GM18868 (cell line): ENCODE measurements around the gene BORCS8.

ENCODE experiments used
- ATAC-seq: cut with Tn5 transposase; IDR thresholded peaks from one replicate; pipeline ENCODE4 v1.9.1; 2021; ENCODE audit warnings: mild to moderate bottlenecking, moderate library complexity; ENCODE audit not compliant: unreplicated experiment

The BORCS8 gene

DNA sequence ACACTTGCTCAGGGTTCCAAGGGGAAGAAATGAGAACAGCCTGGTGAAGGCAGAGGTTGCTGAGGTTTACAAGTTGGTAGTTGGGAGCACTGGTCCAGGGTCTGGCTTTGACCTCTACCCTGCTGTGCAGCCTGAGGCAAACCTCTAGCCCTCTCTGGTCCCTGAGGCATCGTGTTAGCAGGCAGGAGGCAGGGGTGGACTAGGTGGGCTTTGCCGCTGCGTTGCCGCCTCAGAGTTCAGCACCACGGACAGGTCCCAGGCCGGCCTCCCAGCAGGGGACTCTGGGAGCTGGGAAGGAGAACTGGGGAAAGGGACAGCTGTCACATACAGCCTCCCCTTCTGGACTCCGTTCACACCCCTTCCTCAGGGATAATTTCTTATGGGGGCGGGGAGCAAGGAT lies 22.9 kb upstream of the BORCS8 start:
- no peak for ATAC-seq

- no peak for ATAC-seq
Measured at GRCh38 chr19:19214159-19214490, 22.2 kb upstream of the BORCS8 start.

DNA sequence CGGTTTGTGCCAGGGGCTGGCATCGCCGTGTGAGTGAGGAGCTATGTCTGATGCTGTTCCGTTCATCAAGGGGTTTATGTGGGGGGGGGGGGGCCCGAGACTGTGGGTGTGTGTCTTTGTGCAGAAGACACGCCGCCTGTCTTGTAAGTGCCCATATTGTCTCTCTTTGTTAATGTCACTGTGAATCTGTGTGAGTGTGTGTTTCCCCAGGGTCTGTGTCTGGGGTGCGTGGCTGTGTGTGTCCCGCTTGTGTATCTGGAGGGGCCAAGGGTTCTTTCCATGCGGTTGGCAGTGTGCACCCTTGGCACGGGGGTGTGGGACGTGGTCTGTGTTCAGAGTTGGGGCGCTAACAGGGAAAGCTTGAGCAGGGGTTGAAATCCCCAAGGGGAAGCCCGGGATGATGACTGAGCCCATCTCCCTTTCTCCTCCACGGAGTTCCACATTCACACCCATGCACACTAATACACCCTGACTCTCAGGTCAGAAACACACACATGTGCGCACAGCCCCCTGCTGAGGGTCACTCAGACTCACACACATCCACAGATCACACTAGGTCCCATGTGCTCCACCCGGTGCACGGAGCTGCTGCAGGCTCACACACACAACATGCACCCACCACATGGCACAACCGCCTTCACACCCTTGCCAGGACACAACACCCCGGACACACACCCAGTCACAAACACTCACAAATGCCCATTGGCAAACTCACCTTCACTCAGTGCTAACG lies 21.6 kb upstream of the BORCS8 start:
- ATAC-seq, result no peak

GRCh38 chr19:19212916-19213315 lies 21.0 kb upstream of the BORCS8 start:
- no peak for ATAC-seq

GRCh38 chr19:19211499-19212420 lies 19.8 kb upstream of the BORCS8 start, which contains the start of gene NCAN:
Gene NCAN, plus strand, starts transcription at chr19:19211958. Its CDS starts 4,996 bp downstream, at chr19:19216954.
- no peak for ATAC-seq

GRCh38 chr19:19209372-19209771 lies 17.4 kb upstream of the BORCS8 start:
- no peak for ATAC-seq

DNA sequence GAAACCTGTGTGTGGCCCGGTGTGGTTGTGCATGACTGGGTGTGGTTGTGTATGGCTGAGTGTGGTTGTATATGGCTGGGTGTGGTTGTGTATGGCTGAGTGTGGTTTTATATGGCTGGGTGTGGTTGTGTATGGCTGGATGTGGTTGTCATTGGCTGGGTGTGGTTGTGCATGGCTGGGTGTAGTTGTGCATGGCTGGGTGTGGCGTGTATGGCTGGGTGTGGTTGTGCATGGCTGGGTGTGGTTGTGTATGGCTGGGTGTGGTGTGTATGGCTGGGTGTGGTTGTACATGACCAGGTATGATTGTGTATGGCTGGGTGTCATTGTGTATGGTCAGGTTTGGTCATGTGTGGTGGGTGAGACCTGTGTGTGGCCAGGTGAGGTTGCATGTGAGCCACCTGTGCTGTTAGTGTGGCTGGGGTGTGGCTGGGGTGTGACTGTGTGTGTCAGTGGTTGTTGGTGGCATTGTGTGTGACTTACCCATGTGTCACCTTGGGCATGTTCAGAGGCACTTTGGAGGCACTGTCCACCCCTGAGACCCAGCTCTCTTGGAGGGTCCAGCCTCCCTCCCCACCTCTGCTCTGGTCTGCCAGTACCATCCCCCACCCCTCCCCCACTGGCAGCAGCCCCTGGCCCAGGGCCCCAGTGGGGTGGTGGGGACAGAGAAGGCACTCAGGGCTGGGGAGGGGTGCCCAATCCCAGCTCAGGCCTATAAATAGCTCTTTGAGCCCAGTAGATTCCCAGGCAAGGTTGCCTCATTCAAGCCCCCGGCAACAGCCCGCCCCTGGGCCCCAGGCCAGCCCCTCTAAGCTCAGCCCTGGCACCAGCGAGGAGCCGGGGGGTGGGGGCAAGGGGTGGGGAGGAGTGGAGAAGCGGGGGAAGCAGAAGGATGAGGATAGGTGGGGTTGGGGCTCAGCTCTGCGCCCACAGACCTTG lies 16.0 kb upstream of the BORCS8 start:
- ATAC-seq, result no peak

DNA sequence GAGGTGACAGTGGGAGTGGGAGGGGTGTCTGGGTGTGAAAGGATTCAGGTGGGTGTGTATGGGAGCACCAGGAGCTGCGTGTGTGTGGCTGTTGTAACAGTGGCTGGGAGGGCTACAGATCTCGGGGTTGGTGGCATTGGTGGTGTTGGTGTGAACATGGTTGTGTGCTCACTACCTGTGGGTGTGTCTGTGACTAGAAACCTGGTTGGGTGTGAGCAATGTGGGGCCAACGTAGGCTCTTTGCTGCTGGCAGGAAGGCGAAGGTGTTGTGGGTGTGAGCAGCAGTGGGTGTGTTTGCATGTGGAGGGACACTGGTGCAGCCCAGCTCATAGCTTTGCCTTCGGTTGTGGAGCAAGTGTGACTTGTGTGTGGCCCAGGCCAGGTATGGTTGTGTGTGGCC lies 15.0 kb upstream of the BORCS8 start:
- ATAC-seq, result no peak

- ATAC-seq, result no peak
Measured at GRCh38 chr19:19205416-19206410, 13.8 kb upstream of the BORCS8 start.

- no peak for ATAC-seq
Measured at GRCh38 chr19:19204181-19204580, 12.2 kb upstream of the BORCS8 start.

DNA sequence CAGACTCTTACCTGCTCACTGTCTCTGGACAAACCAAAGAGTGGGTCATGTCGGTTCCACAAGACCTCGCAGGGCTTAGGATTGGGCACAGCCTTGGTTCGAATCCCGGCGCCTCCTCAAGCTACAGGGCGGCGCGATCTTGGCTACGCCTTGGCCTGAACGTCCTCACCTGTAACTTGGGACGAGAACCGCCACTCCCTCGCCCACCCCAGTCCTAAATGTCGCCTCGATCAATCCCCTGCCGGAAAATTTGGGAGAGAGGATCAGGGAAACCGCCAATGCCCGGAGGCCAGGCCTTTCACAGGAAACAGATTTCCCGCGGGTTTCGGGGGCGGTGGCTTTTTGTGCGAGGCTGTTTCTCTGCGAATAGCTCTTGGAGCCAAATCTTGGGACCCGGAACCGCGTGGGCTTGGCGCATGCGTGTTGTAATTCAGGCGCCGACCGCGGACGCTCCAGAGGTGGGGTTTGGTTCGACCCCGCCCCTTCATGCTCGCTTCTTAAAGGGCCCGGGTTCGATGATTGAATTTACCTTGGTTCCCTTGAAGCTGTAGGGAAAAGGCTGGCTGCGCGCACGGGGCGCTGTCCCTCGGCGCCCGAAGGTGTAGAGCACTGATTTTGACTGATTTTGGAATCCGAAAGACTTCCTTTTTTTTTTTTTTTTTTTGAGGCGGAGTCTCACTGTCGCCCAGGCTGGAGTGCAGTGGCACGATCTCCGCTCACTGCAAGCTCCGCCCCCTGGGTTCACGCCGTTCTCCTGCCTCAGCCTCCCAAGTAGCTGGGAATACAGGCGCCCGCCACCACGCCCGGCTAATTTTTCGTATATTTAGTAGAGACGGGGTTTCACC lies 11.3 kb upstream of the BORCS8 start, which contains the start of gene NR2C2AP:
NR2C2AP (minus strand) TSS at position 403 of the 845 bp plus-strand sequence; CDS start at position 49, 354 bp downstream.
- ATAC-seq, result peak; percentile 75

DNA sequence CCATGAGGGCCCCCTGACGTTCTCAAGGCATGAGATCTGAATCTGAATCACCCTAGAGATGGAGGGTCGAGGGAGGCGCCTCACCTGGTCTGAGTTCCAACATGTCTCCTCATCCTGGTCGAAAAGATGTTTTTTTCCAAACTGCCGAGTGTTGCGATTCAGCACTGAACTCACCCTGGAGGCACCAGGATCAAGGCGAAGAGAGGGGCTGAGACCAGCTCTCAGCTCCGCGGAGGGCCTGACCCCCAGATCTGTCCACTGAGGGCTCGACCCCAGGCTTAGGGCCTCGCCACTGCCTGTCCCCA lies 10.7 kb upstream of the BORCS8 start:
- no peak for ATAC-seq

DNA sequence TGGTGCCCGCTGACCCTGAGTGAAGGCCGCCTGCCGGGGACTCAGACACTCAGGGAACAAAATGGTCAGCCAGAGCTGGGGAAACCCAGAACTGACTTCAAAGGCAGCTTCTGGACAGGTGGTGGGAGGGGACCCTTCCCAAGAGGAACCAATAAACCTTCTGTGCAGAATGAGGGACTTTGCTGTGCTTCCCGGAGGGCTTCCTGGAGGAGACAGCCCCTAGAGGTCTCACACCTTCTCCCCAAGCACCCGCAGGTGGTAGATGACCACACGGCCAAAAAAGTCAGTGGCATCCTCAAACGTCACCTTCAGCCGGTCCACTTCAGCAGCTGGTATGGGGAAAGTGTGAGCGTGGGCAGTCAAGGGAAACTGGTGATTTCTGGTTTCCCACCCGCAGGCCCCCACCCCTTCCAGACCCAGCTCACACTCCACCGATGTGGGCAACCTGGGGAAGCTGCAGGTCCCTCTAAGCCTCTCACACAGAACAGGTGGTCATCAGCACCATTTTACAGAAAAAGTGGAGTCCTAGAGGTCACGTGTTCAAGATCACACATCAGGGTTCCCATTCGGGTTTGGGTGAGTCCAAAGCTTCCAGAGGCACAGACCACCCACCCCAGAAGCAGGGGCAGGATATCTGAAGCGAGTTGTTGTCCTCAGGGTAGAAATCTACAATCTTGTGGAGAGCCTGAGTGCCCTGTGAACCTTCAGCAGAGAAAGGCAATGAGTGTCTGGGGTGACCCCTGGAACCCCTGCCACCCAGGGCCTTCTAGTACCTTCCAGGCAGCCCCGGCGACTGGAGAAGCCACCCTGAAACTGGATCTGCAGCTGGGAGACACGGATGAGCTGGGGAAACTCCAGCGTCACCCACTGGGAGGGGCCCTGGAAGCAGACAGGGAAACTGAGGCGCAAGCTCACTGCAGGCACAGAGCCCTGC lies 10.0 kb upstream of the BORCS8 start:
- no peak for ATAC-seq

GRCh38 chr19:19193926-19194325 lies 2.0 kb upstream of the BORCS8 start:
- no peak for ATAC-seq

DNA sequence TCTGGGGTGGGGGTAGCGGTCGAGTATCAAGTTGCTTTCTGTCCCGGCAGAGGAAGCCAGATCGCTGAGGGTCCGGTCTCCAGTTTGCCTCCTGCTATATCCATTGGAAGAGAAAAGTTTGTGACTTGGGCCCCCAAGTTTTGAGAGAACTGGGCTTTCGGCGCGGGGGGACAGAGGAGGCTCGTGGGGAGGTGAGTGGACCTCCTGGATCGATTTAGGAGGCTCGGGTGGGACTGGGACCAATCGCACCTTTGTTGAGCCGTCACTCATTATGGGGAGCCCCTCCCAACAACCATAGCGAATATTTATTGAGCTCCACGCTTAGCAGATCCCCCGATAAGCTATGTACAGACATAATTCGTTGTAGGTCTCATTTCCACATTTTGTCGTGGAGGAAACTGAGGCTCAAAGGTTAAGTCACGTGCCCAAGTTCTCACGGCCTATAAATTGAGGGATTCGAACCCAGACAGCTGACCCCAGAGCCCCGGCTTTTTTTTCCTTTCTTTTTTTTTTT lies 1.0 kb upstream of the BORCS8 start:
- ATAC-seq, result peak; percentile 11

GRCh38 chr19:19191768-19192077 lies 229 bp downstream of the BORCS8 start:
- no peak for ATAC-seq

- no peak for ATAC-seq
Measured at GRCh38 chr19:19186742-19187141, 5.2 kb downstream of the BORCS8 start.
